ENCODE data around the gene CABP2.

The CABP2 gene

DNA sequence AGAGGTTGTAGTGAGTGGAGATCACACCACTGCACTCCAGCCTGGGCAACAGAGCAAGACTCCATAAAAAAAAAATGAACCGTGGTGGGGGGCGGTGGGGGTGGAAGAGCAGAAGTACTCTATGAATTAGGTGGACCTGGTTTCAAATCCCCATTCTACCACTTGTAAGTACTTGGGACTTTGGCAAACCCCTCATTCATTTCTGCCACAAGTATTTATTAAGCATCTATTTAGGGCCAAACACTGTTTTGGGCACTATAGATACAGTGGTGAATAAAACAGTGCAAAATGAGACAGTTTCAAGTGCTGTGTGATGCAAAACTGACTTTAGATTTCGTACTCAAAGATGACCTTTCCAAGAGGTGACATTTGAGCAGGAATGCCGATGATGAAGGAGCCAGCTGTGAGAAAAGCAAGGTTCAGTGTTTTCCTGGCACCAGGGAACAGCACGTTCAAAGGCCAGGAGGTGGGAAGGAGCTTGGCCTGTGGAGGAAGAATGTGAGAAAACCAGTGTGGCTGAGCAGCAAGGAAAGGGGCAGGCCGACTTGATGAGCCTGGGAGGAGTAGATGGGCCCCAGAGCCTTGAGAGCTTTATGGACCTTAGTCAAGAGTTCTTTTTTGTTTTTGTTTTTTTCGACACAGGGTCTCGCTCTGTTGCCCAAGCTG, 52.8 kb downstream of the CABP2 start:
- no peak for DNase-seq

DNA sequence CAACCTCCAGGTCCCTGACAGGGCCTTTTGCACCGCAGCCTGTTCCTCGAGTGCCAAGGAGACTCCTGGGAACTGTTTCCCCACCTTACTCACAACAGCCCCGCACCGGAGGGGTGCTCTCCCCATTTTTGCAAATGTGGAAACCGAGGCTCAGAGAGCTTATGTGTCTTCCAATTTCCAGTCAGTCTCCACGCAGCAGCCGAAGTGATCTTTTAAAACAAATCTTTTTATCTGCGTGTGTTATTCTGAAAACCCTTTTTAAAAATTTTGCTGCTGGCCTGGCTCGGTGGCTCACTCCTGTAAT, 53.8 kb downstream of the CABP2 start:
- DNase-seq = no peak

Measured in fibroblast of skin of abdomen (primary cell).